Suprapubic skin (tissue), 4 donors: ENCODE results near the gene RELL1. TPM values are rescaled to one million over a fixed set of nuclear protein-coding genes. Genes with fewer than 3 reads are reported as not detected.
A peak's percentile ranks its signal among the peaks of the same experiment; 100 is the strongest.

Experiments used
- DNase-seq, 2 donors: peaks; one replicate each; pipeline ENCODE4 v3.0.0-alpha.2; 2019; ENCODE audit warnings: low spot score in 2 of 2
- H3K27ac ChIP-seq: fragments of 200-600 bp; sonication (generic); one replicate; pipeline ENCODE4 v1.5.1; 2019
- H3K27me3 ChIP-seq: fragments of 200-600 bp; sonication (generic); one replicate; pipeline ENCODE4 v1.5.1; 2019
- H3K36me3 ChIP-seq: fragments of 200-600 bp; sonication (generic); one replicate; pipeline ENCODE4 v1.5.1; 2019
- H3K4me1 ChIP-seq: fragments of 200-600 bp; sonication (generic); one replicate; pipeline ENCODE4 v1.5.1; 2019
- H3K4me3 ChIP-seq: fragments of 200-600 bp; sonication (generic); one replicate; pipeline ENCODE4 v1.5.1; 2019; ENCODE audit warnings: mild to moderate bottlenecking
- H3K9me3 ChIP-seq: fragments of 200-600 bp; sonication (generic); one replicate; pipeline ENCODE4 v1.5.1; 2019
- EP300 ChIP-seq: sonication (generic); formaldehyde crosslinking; IDR thresholded peaks from one replicate; pipeline ENCODE4 v1.6.1; 2017; ENCODE audit warnings: antibody characterized with exemption
- POLR2A ChIP-seq, 2 donors: fragments of 450-650 bp; IDR thresholded peaks; one replicate each; pipeline ENCODE4 v1.6.1; 2017; ENCODE audit warnings: antibody characterized with exemption in 2 of 2, mild to moderate bottlenecking in 2 of 2, moderate library complexity in 2 of 2
- POLR2AphosphoS5 ChIP-seq, 3 donors: sonication (generic); formaldehyde crosslinking; IDR thresholded peaks; one replicate each; pipeline ENCODE4 v1.6.1; 2017; ENCODE audit warnings: antibody characterized with exemption in 3 of 3
- whole genome bisulfite sequencing: methylation state at CpG from one replicate; pipeline ENCODE4 v1.1.5; 2018; 5-methylcytosine and 5-hydroxymethylcytosine counted together
- total RNA-seq, 4 donors: library from RNA; depleted of rRNA; stranded (reverse); fragments of >200 nt; gene quantifications; one replicate each; pipeline ENCODE4 v1.1.0, GENCODE V29; 2016
- TF ChIP-seq, protein P1 (sequence below), 2 donors: fragments of 200-600 bp in 1 of 2; fragments of 450-650 bp in 1 of 2; sonication (generic) in 1 of 2; IDR thresholded peaks; one replicate each; pipeline ENCODE4 v1.5.1; 2016 to 2019; ENCODE audit warnings: antibody characterized with exemption in 2 of 2, mild to moderate bottlenecking in 1 of 2, moderate library complexity in 1 of 2

RELL1 gene
- total RNA-seq, 4 donors from 2014 or later: 56.6 to 88.2 (median 66.7) TPM

- WGBS: 81% methylated on average over 5 of the region's 5 CpGs
- Histone ChIP-seq H3K4me1 (peaks cover 6% of the 10 kb centered on the region), H3K27ac (no peak overlapping the region), H3K36me3 (peaks cover 12% of the 10 kb centered on the region), H3K27me3 (no peaks in the 10 kb centered on the region), H3K4me3 (no peak overlapping the region), H3K9me3 (no peaks in the 10 kb centered on the region)
- TF ChIP-seq EP300 (no peak), POLR2AphosphoS5 (IDR thresholded peaks at IDR 0.05) (no peak), POLR2A (IDR thresholded peaks at IDR 0.05) (no peak)
- TF ChIP-seq, protein P1, sequence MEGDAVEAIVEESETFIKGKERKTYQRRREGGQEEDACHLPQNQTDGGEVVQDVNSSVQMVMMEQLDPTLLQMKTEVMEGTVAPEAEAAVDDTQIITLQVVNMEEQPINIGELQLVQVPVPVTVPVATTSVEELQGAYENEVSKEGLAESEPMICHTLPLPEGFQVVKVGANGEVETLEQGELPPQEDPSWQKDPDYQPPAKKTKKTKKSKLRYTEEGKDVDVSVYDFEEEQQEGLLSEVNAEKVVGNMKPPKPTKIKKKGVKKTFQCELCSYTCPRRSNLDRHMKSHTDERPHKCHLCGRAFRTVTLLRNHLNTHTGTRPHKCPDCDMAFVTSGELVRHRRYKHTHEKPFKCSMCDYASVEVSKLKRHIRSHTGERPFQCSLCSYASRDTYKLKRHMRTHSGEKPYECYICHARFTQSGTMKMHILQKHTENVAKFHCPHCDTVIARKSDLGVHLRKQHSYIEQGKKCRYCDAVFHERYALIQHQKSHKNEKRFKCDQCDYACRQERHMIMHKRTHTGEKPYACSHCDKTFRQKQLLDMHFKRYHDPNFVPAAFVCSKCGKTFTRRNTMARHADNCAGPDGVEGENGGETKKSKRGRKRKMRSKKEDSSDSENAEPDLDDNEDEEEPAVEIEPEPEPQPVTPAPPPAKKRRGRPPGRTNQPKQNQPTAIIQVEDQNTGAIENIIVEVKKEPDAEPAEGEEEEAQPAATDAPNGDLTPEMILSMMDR (IDR thresholded peaks at IDR 0.05): no peak
- no peak for DNase-seq
Measured at GRCh38 chr4:37607018-37607417, 79.2 kb downstream of the RELL1 start.

GRCh38 chr4:37605843-37606565 is 80.2 kb downstream of the RELL1 start:
- DNase-seq: no peak
- H3K4me1 ChIP-seq: peaks cover 6% of the 10 kb centered on the region
- no peak overlapping the region for H3K27ac ChIP-seq
- no peak for TF ChIP-seq POLR2AphosphoS5 (IDR thresholded peaks at IDR 0.05)
- TF ChIP-seq EP300: no peak
- TF ChIP-seq POLR2A (IDR thresholded peaks at IDR 0.05): no peak
- TF ChIP-seq, protein P1 (IDR thresholded peaks at IDR 0.05): no peak
- H3K27me3 ChIP-seq: no peaks in the 10 kb centered on the region
- no peak overlapping the region for H3K4me3 ChIP-seq
- H3K36me3 ChIP-seq: peaks cover 7% of the 10 kb centered on the region
- no peaks in the 10 kb centered on the region for H3K9me3 ChIP-seq

DNA sequence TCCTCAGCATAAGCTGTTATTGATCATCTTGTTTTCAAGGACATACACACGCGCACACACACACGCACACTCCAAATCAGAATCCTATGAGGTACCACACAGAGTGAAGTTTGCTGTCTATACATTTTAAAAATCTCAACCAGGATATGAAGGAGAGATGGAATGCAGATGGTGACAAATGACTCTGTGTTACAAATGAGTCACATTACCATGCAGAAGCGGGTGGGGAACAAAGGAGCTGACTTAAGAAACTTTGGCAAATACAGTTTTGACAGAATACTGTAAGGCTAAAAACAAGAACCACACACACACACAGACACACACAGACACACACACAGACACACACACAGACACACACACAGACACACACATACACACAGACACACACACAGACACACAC is 81.7 kb downstream of the RELL1 start:
- Histone ChIP-seq H3K36me3 (peaks cover 4% of the 10 kb centered on the region), H3K27ac (no peak overlapping the region), H3K4me1 (peaks cover 6% of the 10 kb centered on the region), H3K27me3 (no peaks in the 10 kb centered on the region), H3K9me3 (no peaks in the 10 kb centered on the region), H3K4me3 (no peak overlapping the region)
- DNase-seq: no peak
- 89% methylated on average over 4 of the region's 4 CpGs for WGBS
- no peak for TF ChIP-seq POLR2AphosphoS5 (IDR thresholded peaks at IDR 0.05)
- TF ChIP-seq POLR2A (IDR thresholded peaks at IDR 0.05): no peak
- TF ChIP-seq EP300: no peak

DNA sequence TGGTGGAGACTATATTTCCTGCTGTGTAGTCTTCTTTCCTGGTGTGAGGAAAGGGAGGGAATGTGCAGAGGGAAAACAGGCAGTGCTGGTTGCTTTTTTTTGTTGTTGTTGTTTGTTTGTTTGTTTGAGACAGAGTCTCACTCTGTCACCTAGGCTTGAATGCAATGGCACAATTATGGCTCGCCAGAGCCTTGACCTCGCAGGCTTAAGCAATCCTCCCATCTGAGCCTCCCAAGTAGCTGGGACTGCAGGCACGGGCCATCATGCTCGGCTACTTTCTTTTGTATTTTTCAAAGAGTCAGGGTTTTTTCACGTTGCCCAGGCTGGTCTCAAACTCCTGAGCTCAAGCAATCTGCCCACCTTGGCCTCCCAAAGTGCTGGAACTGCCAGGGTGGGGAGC is 82.5 kb downstream of the RELL1 start:
- WGBS: 91% methylated on average over 5 of the region's 5 CpGs
- no peaks in the 10 kb centered on the region for H3K9me3 ChIP-seq

GRCh38 chr4:37603070-37603468 is 83.1 kb downstream of the RELL1 start:
- H3K27ac ChIP-seq: no peak overlapping the region
- peak; percentile 90 for DNase-seq
- no peak overlapping the region for H3K4me3 ChIP-seq
- TF ChIP-seq, protein P1 (IDR thresholded peaks at IDR 0.05): peak; percentile 95 to 96
- TF ChIP-seq POLR2AphosphoS5 (IDR thresholded peaks at IDR 0.05) (no peak), EP300 (no peak), POLR2A (IDR thresholded peaks at IDR 0.05) (no peak)
- H3K36me3 ChIP-seq: no peaks in the 10 kb centered on the region
- WGBS: 4% methylated on average over 10 of the region's 10 CpGs
- H3K9me3 ChIP-seq: no peaks in the 10 kb centered on the region
- peaks cover 6% of the 10 kb centered on the region for H3K4me1 ChIP-seq
- H3K27me3 ChIP-seq: no peaks in the 10 kb centered on the region

More for the DNA sequence above, 82.5 kb downstream of the RELL1 start:
- no peak overlapping the region for H3K4me3 ChIP-seq
- H3K27ac ChIP-seq: no peak overlapping the region
- peaks cover 6% of the 10 kb centered on the region for H3K4me1 ChIP-seq
- TF ChIP-seq EP300 (no peak), POLR2AphosphoS5 (IDR thresholded peaks at IDR 0.05) (no peak), POLR2A (IDR thresholded peaks at IDR 0.05) (no peak)
- TF ChIP-seq, protein P1 (IDR thresholded peaks at IDR 0.05): no peak
- DNase-seq: no peak
- no peaks in the 10 kb centered on the region for H3K27me3 ChIP-seq
- H3K36me3 ChIP-seq: no peaks in the 10 kb centered on the region
